GM21381 (cell line): ENCODE results near the gene CHRNB2.

ENCODE experiments used
- ATAC-seq: cut with Tn5 transposase; IDR thresholded peaks from one replicate; pipeline ENCODE4 v1.9.1; 2021; ENCODE audit warnings: mild to moderate bottlenecking, moderate library complexity; ENCODE audit not compliant: unreplicated experiment

The CHRNB2 gene

GRCh38 chr1:154578058-154578418 lies 10.5 kb downstream of the CHRNB2 start:
- no peak for ATAC-seq

GRCh38 chr1:154579374-154579773 lies 11.8 kb downstream of the CHRNB2 start:
- no peak for ATAC-seq

- no peak for ATAC-seq
These were observed 14.2 kb downstream of the CHRNB2 start for GRCh38 chr1:154581766-154582165.

DNA sequence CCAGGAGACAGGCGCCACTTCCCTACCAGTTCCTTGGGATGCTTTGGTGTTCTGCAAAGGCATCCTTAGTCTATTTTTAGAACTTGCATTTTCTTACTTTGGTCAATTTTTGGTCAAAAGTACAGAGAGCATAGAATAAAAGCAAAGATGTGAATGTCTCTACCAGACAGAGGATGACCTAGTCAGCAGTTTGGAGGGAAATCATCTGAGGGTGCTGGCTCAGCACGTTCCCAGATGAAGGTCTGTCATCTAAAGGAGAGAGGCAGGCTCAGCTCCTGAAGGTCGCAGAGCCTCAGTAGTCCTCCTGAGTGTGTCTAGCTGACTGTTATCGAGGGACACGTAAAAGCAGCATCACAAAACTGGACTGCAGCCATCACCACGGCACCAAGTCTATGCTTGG lies 15.3 kb downstream of the CHRNB2 start:
- no peak for ATAC-seq

DNA sequence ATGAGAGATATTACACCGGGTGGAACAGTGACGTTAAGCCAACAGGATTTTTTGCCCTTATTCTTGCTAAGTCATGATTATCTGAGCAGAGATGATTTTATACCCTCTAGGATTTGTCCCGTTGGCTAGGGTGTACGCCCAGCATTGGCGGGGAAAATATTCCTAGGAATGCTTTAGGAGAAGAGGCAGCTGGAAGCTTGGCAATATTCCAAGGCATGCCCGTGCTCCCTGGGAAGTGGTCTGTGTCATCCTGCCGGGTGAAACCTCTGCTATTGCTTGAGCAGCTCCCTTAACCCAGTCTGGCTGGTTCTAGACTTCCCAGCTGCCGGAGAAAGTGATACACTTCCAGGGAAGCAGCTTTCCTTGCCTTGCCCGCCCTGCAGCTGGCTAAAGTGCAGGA lies 16.2 kb downstream of the CHRNB2 start:
- no peak for ATAC-seq

GRCh38 chr1:154584267-154584994 lies 16.9 kb downstream of the CHRNB2 start:
- ATAC-seq: no peak

GRCh38 chr1:154586231-154586630 lies 18.7 kb downstream of the CHRNB2 start:
- ATAC-seq: no peak

DNA sequence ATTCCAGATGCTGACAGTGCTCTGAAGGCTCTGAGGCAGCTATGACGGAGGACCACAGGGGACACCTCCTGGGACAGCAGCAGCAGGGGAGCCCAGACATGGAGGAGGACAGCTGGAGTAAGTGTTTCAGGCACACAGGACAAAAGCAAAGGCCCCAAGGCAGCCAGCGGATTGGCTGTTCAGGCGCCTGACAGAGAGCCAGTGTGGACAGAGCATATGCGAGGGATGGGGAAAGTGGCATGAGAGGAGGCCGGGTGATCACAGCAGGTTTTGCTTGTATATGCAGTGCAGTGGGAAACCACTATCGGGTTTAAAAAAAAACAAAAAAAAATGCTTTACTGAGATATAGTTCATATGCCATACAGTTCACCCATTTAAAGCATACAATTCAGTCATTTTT lies 19.1 kb downstream of the CHRNB2 start:
- ATAC-seq: no peak

- no peak for ATAC-seq
These were observed 22.2 kb downstream of the CHRNB2 start for GRCh38 chr1:154589780-154590179.

DNA sequence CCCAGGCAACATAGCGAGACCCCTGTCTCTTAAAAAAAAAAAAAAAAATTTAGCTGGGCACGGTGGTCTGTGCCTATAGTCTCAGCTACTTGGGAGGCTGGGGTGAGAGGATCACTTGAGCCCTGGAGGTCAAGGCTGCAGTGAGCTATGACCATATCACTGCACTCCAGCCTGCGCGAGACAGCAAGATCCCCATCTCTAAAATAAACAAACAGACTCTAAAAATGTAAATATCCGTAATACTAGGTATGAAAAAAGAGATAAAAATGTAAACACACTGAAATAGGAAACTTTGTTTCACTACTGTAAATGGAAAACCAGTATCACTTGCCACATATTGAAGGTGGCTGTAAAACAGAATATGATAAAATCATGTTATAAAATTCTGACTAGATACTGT lies 23.2 kb downstream of the CHRNB2 start:
- no peak for ATAC-seq

- ATAC-seq: no peak
These were observed 23.6 kb downstream of the CHRNB2 start for GRCh38 chr1:154591206-154591605.

GRCh38 chr1:154593390-154593789 lies 25.8 kb downstream of the CHRNB2 start:
- no peak for ATAC-seq

GRCh38 chr1:154594811-154595210 lies 27.2 kb downstream of the CHRNB2 start:
- no peak for ATAC-seq

- no peak for ATAC-seq
These were observed 28.0 kb downstream of the CHRNB2 start for GRCh38 chr1:154595621-154596020.

DNA sequence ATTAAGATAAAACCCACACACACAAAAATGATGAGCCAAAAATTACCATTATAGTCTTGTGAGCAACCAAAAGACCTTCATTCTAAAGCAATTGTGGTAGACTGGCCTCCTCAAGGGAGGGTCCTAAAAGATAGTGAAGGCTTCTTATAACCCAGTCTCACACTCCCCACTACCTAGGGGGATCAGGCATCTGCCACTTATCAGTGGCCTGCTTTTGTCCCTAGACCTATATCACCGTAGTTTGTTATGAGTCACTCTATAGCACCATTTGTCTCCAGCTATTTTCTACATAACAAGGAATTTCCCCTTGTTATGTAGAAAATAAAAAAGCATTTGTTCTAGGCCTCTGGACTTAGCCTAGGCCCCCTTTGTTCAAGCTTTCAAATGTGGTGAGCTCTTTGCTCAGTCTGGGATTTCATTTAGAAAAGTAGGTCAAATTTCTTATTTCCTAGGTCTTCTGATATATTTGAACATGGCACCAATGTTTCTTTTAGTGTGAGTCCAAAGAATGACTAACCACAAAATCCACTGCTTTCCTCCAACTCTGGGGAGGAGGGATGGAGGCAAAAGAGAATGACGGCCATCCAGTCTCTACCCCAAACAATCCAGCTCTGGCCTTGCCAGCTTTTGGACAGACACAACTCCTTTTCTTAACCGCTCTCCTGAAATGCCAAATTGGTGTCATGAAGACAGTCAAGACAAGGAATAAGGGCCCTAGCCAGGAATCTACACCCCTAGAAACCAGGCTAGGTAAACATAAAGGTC lies 31.5 kb downstream of the CHRNB2 start:
- no peak for ATAC-seq

DNA sequence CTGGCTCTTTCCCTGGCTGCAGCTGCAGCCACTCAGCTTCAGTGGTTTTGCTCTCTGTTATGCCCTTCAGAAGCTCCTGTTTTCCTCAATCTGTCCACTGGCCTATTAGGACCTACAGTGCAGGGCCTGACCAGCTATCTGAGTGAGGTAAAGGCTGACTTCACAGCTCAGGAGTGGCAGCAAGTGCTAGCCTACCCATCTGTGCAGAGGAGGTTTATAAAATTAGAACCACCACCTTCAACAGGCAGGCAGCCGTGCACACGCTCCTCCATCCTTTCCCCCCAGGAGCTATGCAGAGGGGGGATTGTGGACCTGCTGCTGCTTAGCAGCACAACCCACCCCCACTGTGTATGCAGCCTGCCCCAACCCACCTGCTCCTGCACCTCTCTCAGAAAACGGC lies 32.1 kb downstream of the CHRNB2 start:
- ATAC-seq: no peak

DNA sequence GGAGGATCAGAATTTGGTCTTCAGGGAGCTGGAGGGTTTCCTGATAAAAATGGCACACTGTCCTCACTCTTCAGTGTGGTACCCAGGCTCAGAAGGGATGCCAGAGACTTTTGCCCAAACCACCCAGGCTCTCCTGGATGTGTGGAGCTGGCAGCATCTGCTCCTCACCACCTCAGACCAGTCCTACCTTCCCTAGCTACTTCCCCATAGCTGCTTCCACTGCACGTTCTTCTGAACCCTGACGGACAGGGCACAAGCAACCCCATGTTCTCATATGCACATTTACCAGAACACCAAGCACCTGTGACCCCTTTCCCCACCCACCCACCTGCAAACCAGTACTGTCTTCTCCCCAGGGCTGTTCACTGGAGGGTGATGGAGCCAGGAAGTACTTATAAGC lies 35.7 kb downstream of the CHRNB2 start:
- ATAC-seq: no peak

DNA sequence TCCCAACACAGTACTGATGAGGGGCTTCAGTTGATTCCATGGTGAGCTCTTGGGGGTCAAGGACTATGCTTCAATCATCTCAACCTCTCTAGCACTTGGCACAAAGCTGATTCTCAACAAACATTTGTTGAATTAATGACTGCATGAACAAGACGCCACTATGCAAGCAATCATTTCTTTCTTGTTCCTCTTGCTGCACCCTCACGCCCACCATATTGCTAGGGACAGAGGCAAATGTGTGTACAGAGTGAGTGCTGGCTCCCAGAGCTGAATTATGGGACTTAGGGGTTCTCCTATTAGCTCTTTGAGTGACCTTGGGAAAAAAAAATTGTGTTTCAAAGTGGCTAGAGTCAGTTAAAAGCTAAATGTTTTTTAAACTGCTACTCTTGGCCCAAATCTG lies 38.0 kb downstream of the CHRNB2 start:
- no peak for ATAC-seq

- ATAC-seq: peak; percentile 4
These were observed 39.6 kb downstream of the CHRNB2 start for GRCh38 chr1:154607106-154607608.

- ATAC-seq: peak; percentile 66
These were observed 40.2 kb downstream of the CHRNB2 start, which contains the start of gene ADAR for GRCh38 chr1:154607609-154608396. ADAR (minus strand) TSS chr1:154608186; CDS start chr1:154608006, 180 bp downstream.
